GM19467 (cell line): ENCODE data around the gene LPXN.
A peak's percentile ranks its signal among the peaks of the same experiment; 100 is the strongest.

Experiments used
- ATAC-seq: cut with Tn5 transposase; IDR thresholded peaks from one replicate; pipeline ENCODE4 v1.9.1; 2021; ENCODE audit warnings: mild to moderate bottlenecking, moderate library complexity; ENCODE audit not compliant: unreplicated experiment

Gene LPXN

GRCh38 chr11:58525037-58525614 is 50.5 kb downstream of the LPXN start:
- ATAC-seq = peak; percentile 89

GRCh38 chr11:58524232-58525036 is 51.2 kb downstream of the LPXN start:
- ATAC-seq = peak; percentile 32

GRCh38 chr11:58513747-58514367 is 61.8 kb downstream of the LPXN start:
- no peak for ATAC-seq

GRCh38 chr11:58511636-58512035 is 64.0 kb downstream of the LPXN start:
- ATAC-seq = no peak

- ATAC-seq = no peak
These were observed 65.9 kb downstream of the LPXN start for GRCh38 chr11:58509748-58510147.

- ATAC-seq = no peak
These were observed 66.8 kb downstream of the LPXN start for GRCh38 chr11:58508814-58509213.

- no peak for ATAC-seq
These were observed 67.7 kb downstream of the LPXN start, which contains the start of gene OR5B21 for GRCh38 chr11:58508005-58508404. Gene OR5B21 (minus strand): TSS chr11:58508105. CDS start chr11:58508105, 0 bp downstream.

- ATAC-seq = no peak
These were observed 68.3 kb downstream of the LPXN start for GRCh38 chr11:58507355-58507754.

GRCh38 chr11:58506935-58507334 is 68.7 kb downstream of the LPXN start:
- ATAC-seq = no peak

GRCh38 chr11:58505849-58506248 is 69.8 kb downstream of the LPXN start:
- ATAC-seq = no peak

- no peak for ATAC-seq
These were observed 71.4 kb downstream of the LPXN start for GRCh38 chr11:58504232-58504631.

- peak; percentile 95 for ATAC-seq
These were observed 72.2 kb downstream of the LPXN start for GRCh38 chr11:58503361-58503856.

- ATAC-seq = no peak
These were observed 73.7 kb downstream of the LPXN start for GRCh38 chr11:58502004-58502403.

GRCh38 chr11:58498464-58498863 is 77.2 kb downstream of the LPXN start:
- no peak for ATAC-seq

GRCh38 chr11:58497951-58498350 is 77.7 kb downstream of the LPXN start:
- ATAC-seq = no peak

GRCh38 chr11:58495906-58496305 is 79.8 kb downstream of the LPXN start:
- ATAC-seq = no peak

GRCh38 chr11:58494101-58494500 is 81.6 kb downstream of the LPXN start:
- ATAC-seq = no peak

GRCh38 chr11:58493676-58494075 is 82.0 kb downstream of the LPXN start:
- no peak for ATAC-seq

GRCh38 chr11:58490827-58491226 is 84.8 kb downstream of the LPXN start:
- ATAC-seq = no peak

- no peak for ATAC-seq
These were observed 88.5 kb downstream of the LPXN start for GRCh38 chr11:58487170-58487569.

GRCh38 chr11:58485961-58486360 is 89.7 kb downstream of the LPXN start:
- ATAC-seq = no peak
